Activated naive CD8-positive, alpha-beta T cell treated with anti-CD3 and anti-CD28 coated beads, Interleukin-2, amount 10 ng/mL, durations not matched to agents 7 days and 5 days (primary cell): ENCODE measurements around the gene COL6A5. TPM values are rescaled to one million over a fixed set of nuclear protein-coding genes. Genes with fewer than 3 reads are reported as not detected.
"Not testable (repeated sequence)": the region's sequence is repeated elsewhere in the genome, so short reads cannot be mapped to it uniquely, and the experiment has no call there.

Experiments used
- ATAC-seq: fragments of 150-1000 bp; cut with Tn5 transposase; one replicate; pipeline ENCODE4 v1.10.0; 2021; ENCODE audit warnings: low read depth, moderate library complexity
- POLR2A ChIA-PET: fragments of 350-600 bp; sonication (Branson Sonifier 250); formaldehyde crosslinking; loops from one replicate; lab custom pipeline; 2021; ENCODE audit warnings: antibody characterized with exemption; lab: Charles Lee
- DNase-seq: peaks from one replicate; pipeline ENCODE4 v3.0.0; 2021
- H3K27ac Mint-ChIP-seq: one replicate; pipeline ENCODE4 v1.8.0; 2022; ENCODE audit warnings: mild to moderate bottlenecking, mixed read lengths
- H3K27me3 Mint-ChIP-seq: one replicate; pipeline ENCODE4 v1.8.0; 2022; ENCODE audit warnings: mild to moderate bottlenecking, moderate library complexity, mixed read lengths
- H3K36me3 Mint-ChIP-seq: one replicate; pipeline ENCODE4 v1.8.0; 2021; ENCODE audit warnings: mild to moderate bottlenecking, mixed read lengths
- H3K4me1 Mint-ChIP-seq: one replicate; pipeline ENCODE4 v1.8.0; 2021; ENCODE audit warnings: mixed read lengths
- H3K4me3 Mint-ChIP-seq: one replicate; pipeline ENCODE4 v1.8.0; 2022; ENCODE audit warnings: mild to moderate bottlenecking, moderate library complexity, mixed read lengths
- H3K9me3 Mint-ChIP-seq: one replicate; pipeline ENCODE4 v1.8.0; 2021; ENCODE audit warnings: mixed read lengths
- total RNA-seq, 2 experiments: library from RNA; stranded (reverse); gene quantifications; one replicate each; pipeline ENCODE4 v1.2.3, GENCODE V29; 2021

COL6A5 gene, protein sequence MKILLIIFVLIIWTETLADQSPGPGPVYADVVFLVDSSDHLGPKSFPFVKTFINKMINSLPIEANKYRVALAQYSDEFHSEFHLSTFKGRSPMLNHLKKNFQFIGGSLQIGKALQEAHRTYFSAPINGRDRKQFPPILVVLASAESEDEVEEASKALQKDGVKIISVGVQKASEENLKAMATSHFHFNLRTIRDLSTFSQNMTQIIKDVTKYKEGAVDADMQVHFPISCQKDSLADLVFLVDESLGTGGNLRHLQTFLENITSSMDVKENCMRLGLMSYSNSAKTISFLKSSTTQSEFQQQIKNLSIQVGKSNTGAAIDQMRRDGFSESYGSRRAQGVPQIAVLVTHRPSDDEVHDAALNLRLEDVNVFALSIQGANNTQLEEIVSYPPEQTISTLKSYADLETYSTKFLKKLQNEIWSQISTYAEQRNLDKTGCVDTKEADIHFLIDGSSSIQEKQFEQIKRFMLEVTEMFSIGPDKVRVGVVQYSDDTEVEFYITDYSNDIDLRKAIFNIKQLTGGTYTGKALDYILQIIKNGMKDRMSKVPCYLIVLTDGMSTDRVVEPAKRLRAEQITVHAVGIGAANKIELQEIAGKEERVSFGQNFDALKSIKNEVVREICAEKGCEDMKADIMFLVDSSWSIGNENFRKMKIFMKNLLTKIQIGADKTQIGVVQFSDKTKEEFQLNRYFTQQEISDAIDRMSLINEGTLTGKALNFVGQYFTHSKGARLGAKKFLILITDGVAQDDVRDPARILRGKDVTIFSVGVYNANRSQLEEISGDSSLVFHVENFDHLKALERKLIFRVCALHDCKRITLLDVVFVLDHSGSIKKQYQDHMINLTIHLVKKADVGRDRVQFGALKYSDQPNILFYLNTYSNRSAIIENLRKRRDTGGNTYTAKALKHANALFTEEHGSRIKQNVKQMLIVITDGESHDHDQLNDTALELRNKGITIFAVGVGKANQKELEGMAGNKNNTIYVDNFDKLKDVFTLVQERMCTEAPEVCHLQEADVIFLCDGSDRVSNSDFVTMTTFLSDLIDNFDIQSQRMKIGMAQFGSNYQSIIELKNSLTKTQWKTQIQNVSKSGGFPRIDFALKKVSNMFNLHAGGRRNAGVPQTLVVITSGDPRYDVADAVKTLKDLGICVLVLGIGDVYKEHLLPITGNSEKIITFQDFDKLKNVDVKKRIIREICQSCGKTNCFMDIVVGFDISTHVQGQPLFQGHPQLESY (N-terminal part only)
- total RNA-seq: not detected

- Mint-ChIP-seq H3K4me1 (no peaks in the 10 kb centered on the region), H3K4me3 (no peak within 1 kb of the TSS), H3K36me3 (no peaks in the 10 kb centered on the region), H3K27ac (no peak within 1 kb of the TSS), H3K9me3 (no peaks in the 10 kb centered on the region), H3K27me3 (peaks cover 35% of the 10 kb centered on the region)
- POLR2A ChIA-PET: no interaction called here
- ATAC-seq (no peak), DNase-seq (no peak)
Observed at GRCh38 chr3:130345487-130346079, at the start of gene COL6A5. Gene COL6A5, plus strand, starts transcription at chr3:130345672. Its CDS starts 27,967 bp downstream, at chr3:130373639.

DNA sequence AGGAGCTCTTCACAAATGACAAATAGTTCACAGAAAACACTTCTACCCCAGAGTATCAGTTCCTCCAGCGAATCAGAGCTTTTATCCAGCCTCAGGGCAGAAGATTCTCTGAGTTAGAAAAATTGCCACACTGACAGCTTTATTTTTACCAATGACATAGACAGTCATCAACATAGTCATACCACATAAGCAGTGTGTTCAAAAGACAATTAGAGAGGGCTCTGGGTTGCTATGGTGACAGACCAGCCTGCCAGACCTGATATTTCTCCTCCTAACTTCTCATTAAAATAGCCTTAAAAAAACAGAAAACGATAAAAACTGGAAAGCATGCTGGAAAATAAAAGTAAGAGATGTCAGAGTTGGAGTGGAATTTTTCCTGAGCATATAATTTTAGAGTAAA lies 45.9 kb upstream of the COL6A5 start:
- no peaks in the 10 kb centered on the region for H3K36me3 Mint-ChIP-seq
- POLR2A ChIA-PET: no interaction called here
- ATAC-seq: no peak
- H3K27ac Mint-ChIP-seq: no peak overlapping the region
- H3K4me3 Mint-ChIP-seq: no peak overlapping the region
- H3K9me3 Mint-ChIP-seq: no peaks in the 10 kb centered on the region
- DNase-seq: no peak
- no peaks in the 10 kb centered on the region for H3K4me1 Mint-ChIP-seq
- peaks cover 4% of the 10 kb centered on the region for H3K27me3 Mint-ChIP-seq

GRCh38 chr3:130300888-130301287 lies 44.6 kb upstream of the COL6A5 start:
- POLR2A ChIA-PET: no interaction called here
- H3K9me3 Mint-ChIP-seq: no peaks in the 10 kb centered on the region

DNA sequence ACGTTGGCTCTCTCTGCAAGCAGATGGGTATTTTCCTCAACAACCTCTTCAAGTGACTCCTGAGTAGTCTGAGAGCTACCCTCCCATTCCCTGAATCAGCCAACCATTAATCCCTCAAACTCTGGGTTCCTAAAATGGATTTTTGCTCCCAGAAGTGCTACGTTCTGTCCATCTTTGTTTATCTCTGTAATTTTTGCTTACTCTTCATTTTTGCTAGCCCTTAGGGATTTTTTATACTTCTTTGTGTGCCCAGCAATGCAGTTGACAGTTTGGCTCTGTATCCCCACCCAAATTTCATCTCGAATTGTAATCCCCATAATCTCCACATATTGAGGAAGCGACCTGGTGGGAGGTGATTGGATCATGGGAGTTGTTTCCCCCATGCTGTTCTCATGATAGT lies 35.4 kb upstream of the COL6A5 start:
- Mint-ChIP-seq H3K27me3 (peaks cover 2% of the 10 kb centered on the region), H3K36me3 (no peaks in the 10 kb centered on the region), H3K9me3 (peaks cover 3% of the 10 kb centered on the region), H3K27ac (no peak overlapping the region), H3K4me1 (no peaks in the 10 kb centered on the region), H3K4me3 (no peak overlapping the region)
- POLR2A ChIA-PET: no interaction called here
- ATAC-seq: no peak
- DNase-seq: no peak

More at GRCh38 chr3:130300888-130301287, 44.6 kb upstream of the COL6A5 start:
- Mint-ChIP-seq H3K4me3 (no peak overlapping the region), H3K36me3 (no peaks in the 10 kb centered on the region), H3K27me3 (peaks cover 4% of the 10 kb centered on the region), H3K4me1 (no peaks in the 10 kb centered on the region), H3K27ac (no peak overlapping the region)
- ATAC-seq (no peak), DNase-seq (no peak)

GRCh38 chr3:130312374-130312773 lies 33.1 kb upstream of the COL6A5 start:
- Mint-ChIP-seq H3K27me3 (peaks cover 2% of the 10 kb centered on the region), H3K9me3 (peaks cover 3% of the 10 kb centered on the region), H3K4me3 (no peak overlapping the region), H3K27ac (no peak overlapping the region), H3K36me3 (no peaks in the 10 kb centered on the region), H3K4me1 (no peaks in the 10 kb centered on the region)
- POLR2A ChIA-PET: no interaction called here
- ATAC-seq: no peak
- no peak for DNase-seq

DNA sequence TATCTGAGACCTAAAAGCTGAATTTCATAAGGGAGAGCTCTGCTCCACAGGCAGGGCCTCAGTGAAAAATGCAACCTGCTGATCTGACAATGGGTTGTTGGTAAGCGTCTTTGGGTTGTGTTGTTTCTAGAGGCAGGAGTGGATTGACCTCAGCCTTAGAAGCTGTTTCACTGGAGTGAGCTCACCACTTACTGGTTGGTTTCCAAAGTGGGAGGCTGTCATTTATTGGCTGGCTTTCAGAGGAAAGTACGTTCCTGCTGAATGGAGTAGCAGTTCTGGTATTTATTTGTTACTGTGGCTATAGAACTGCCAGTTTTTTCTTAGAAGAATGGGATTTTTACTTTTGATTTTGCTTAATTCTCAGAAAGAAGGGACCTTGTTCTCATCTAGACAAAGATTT lies 29.3 kb upstream of the COL6A5 start:
- Mint-ChIP-seq H3K27ac (no peak overlapping the region), H3K36me3 (no peaks in the 10 kb centered on the region), H3K9me3 (peaks cover 3% of the 10 kb centered on the region), H3K4me1 (no peaks in the 10 kb centered on the region), H3K4me3 (no peak overlapping the region), H3K27me3 (no peaks in the 10 kb centered on the region)
- DNase-seq (no peak), ATAC-seq (no peak)
- POLR2A ChIA-PET: no interaction called here

GRCh38 chr3:130323503-130323902 lies 22.0 kb upstream of the COL6A5 start:
- no peak overlapping the region for H3K27ac Mint-ChIP-seq
- H3K4me1 Mint-ChIP-seq: no peaks in the 10 kb centered on the region
- POLR2A ChIA-PET: no interaction called here
- peaks cover 5% of the 10 kb centered on the region for H3K9me3 Mint-ChIP-seq
- no peak for ATAC-seq
- DNase-seq: no peak
- H3K4me3 Mint-ChIP-seq: no peak overlapping the region
- H3K27me3 Mint-ChIP-seq: no peaks in the 10 kb centered on the region
- H3K36me3 Mint-ChIP-seq: no peaks in the 10 kb centered on the region

DNA sequence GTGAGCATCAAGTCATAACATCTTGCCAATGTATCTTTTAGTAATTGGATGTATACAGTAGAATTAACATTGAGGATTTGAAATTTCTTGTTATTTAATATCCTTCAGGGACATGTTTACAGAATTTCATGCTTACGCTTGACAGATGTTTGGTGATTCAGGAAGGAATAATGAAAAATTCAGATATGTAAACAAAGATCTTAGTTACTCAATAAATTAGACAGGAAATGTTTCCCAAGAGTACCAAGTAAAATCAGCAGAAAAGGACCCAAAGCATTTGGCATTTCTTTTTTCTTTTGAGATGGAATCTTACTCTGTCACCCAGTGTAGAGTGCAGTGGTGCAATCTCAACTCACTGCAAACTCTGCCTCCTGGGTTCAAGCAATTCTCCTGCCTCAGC lies 4.7 kb upstream of the COL6A5 start:
- H3K27me3 Mint-ChIP-seq: peaks cover 20% of the 10 kb centered on the region
- H3K4me1 Mint-ChIP-seq: no peaks in the 10 kb centered on the region
- DNase-seq (no peak), ATAC-seq (no peak)
- H3K27ac Mint-ChIP-seq: no peak overlapping the region
- H3K36me3 Mint-ChIP-seq: no peaks in the 10 kb centered on the region
- POLR2A ChIA-PET: no interaction called here
- no peak overlapping the region for H3K4me3 Mint-ChIP-seq
- peaks cover 4% of the 10 kb centered on the region for H3K9me3 Mint-ChIP-seq

GRCh38 chr3:130341388-130341787 lies 4.1 kb upstream of the COL6A5 start:
- no peak overlapping the region for H3K4me3 Mint-ChIP-seq
- H3K36me3 Mint-ChIP-seq: no peaks in the 10 kb centered on the region
- peaks cover 4% of the 10 kb centered on the region for H3K9me3 Mint-ChIP-seq
- POLR2A ChIA-PET: no interaction called here
- H3K27me3 Mint-ChIP-seq: peaks cover 25% of the 10 kb centered on the region
- H3K4me1 Mint-ChIP-seq: no peaks in the 10 kb centered on the region
- DNase-seq (no peak), ATAC-seq (no peak)
- H3K27ac Mint-ChIP-seq: no peak overlapping the region

- Mint-ChIP-seq H3K36me3 (no peaks in the 10 kb centered on the region), H3K9me3 (peaks cover 4% of the 10 kb centered on the region), H3K4me1 (no peaks in the 10 kb centered on the region), H3K27ac (no peak overlapping the region), H3K4me3 (no peak overlapping the region), H3K27me3 (peaks cover 29% of the 10 kb centered on the region)
- DNase-seq (no peak), ATAC-seq (no peak)
- POLR2A ChIA-PET: no interaction called here
Observed at GRCh38 chr3:130341882-130342281, 3.6 kb upstream of the COL6A5 start.

GRCh38 chr3:130342821-130343661 lies 2.4 kb upstream of the COL6A5 start:
- POLR2A ChIA-PET: no interaction called here
- H3K27me3 Mint-ChIP-seq: peaks cover 35% of the 10 kb centered on the region
- ATAC-seq: no peak
- no peak overlapping the region for H3K27ac Mint-ChIP-seq
- no peaks in the 10 kb centered on the region for H3K36me3 Mint-ChIP-seq
- no peaks in the 10 kb centered on the region for H3K4me1 Mint-ChIP-seq
- DNase-seq: no peak
- peaks cover under 1% of the 10 kb centered on the region for H3K9me3 Mint-ChIP-seq
- no peak overlapping the region for H3K4me3 Mint-ChIP-seq

DNA sequence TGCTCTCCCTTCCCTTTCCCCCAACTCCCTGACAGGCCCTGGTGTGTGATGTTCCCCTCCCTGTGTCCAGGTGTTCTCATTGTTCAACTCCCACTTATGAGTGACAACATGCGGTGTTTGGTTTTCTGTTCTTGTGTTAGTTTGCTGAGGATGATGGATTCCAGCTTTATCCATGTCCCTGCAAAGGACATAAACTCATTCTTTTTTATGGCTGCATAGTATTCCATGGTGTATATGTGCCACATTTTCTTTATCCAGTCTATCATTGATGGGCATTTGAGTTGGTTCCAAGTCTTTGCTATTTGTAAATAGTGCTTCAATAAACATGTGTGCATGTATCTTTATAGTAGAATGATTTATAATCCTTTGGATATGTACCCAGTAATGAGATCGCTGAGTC lies 2.8 kb downstream of the COL6A5 start:
- H3K27ac Mint-ChIP-seq, ATAC-seq, POLR2A ChIA-PET, DNase-seq, H3K4me3 Mint-ChIP-seq, H3K4me1 Mint-ChIP-seq, H3K36me3 Mint-ChIP-seq, H3K9me3 Mint-ChIP-seq: not testable (repeated sequence)
- H3K27me3 Mint-ChIP-seq: peaks cover 37% of the 10 kb centered on the region
